ENCODE measurements around the gene MYO7A.
A peak's percentile ranks its signal among the peaks of the same experiment; 100 is the strongest.

MYO7A gene

DNA sequence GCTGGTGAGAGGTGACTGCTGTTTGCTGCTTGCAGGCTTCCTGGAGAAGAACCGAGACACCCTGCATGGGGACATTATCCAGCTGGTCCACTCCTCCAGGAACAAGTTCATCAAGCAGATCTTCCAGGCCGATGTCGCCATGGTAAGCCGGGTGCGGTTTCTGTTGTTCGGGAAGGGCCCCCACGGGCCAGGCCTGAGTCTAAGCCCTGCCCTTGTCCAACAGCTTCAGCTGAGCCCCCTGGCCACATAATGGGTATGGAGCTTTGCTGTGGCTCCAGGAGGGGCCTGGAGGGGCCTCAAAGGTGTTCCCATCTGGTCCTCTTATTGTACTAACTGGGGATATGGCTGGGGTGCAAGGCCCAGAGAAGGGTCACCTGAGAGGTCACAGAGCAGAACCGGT, 38.0 kb downstream of the MYO7A start:
- DNase-seq (ENCODE audit: low spot score) = no peak

DNA sequence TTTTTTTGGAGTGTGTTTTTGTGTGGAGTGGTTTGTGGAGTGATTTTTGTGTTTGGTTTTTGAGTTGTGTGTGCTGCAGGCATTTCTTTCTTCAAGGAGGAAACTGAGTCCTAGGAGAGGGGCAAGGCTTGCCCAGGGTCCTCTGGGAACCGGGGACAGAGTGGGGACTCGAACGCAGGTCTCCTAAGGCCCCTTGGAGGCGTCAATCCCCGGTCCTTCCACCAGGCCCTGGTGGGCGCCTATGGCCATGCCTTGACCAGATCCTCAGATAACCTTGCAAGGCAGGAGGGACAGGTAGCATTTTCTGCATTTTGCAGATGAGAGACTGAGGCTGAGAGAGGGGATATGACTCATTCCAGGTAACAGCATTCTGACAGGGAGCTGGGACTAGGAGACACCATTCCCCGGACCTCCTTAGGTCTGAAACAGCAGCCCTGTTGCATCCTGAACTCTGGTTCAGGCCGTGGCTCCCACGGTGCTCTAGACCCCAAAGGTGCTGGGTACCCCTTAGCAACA, 39.1 kb downstream of the MYO7A start:
- DNase-seq (ENCODE audit: low spot score) = no peak

DNA sequence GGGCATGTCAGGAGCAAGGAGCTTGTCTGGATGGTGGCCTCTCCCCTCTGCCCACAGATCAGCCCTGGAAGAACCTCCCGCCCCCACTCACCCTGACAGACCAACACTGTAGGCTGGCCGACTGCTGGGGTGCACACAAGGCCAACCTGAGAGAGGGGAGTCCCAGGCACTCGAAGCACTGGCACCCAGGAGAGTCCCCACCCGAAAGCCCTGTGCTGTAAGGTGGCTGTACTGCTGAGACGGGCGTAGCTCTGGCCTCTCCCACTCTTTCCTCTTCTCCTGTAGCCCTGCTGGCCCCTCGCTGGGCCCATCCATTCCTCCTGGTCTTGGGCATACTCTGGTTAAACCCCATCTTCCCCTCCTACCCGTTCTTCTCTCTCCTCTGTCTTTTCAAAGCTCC, 39.7 kb downstream of the MYO7A start:
- no peak for DNase-seq (ENCODE audit: low spot score)

DNA sequence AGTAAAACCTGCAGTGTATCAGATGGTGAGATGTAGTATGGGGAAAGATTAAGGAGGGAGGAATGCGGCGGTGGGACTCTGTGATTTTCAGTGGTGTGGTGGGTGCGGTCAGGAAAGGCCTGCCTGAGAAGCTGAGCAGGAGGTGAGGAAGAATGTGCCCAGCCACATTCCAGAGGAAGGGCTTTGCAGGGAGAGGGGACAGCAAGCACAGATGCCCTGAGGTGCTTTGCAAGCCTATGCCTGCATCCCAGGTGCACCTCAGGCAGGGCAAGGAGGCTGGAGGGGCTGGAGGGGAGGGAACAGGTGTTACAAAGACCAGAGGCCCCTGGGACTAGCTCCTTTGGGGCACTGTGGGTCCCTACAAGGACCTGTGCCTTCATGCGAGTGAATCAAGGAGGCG, 42.1 kb downstream of the MYO7A start:
- no peak for DNase-seq (ENCODE audit: low spot score)

DNA sequence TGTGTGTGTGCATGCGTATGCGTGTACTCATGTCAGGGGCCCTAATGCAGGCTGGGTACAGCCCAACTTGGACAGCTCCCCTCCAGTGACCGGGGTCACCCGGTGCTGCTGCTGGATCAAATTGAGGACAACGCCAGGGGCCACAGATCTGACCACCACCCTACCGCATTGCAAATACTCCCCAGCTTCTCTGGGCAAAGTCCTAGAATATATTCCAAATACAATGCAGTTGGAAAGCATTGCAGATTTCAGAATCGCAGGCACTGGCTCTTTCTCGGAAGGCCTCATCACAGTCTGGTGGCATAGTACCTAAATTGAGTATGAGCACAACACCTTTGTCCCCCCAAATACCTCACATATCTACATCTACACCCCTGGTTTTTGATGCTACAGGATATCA, 43.2 kb downstream of the MYO7A start:
- no peak for DNase-seq (ENCODE audit: low spot score)

DNA sequence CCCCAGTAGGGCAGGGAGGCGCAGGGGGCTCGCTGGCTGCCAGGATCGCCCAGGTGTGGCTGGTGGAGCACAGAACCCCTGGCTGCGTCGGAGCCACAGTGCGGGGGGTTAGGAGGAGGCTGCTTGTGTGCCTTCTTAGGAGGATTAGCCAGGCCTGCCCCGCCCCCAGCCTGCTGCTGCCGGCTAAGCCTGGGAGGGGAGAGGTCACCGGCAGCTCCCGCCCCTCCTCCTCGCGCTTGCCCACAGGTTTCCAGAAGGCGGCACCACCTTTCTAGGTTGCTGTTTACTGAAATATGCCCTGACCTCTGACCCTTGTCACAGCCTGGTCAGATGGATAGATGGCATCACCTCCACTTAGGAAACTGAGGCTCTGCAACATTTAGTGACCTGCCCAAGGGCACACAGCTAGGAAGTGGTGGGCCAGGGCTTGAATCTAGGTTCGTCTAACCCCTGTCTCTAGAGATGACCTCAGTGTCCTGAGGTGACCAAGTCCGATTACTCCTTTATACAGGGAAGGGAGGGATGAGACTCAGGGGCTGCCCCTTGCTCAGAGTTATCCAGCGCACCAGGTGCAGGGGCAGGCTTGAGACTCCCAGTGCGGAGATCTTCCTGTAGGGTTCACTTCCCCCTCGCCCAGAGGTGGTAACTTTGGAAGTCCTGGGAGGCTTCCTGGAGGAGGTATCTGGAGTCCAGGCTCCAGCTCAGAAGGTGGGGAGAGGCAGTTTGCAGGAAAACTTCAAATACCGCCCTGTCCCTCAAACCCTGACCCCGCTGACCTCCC, 44.0 kb downstream of the MYO7A start:
- no peak for DNase-seq (ENCODE audit: low spot score)

DNA sequence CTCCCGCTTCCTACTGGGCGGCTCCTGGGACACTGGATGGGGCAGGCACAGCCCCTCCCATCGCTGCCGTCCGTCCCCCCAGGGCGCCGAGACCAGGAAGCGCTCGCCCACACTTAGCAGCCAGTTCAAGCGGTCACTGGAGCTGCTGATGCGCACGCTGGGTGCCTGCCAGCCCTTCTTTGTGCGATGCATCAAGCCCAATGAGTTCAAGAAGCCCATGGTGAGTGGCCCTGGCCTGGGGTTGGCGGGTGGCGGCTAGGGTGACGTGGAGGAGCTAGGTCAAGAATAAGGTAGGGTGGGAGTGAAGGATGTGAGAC, 44.6 kb downstream of the MYO7A start:
- DNase-seq (ENCODE audit: low spot score) = no peak

DNA sequence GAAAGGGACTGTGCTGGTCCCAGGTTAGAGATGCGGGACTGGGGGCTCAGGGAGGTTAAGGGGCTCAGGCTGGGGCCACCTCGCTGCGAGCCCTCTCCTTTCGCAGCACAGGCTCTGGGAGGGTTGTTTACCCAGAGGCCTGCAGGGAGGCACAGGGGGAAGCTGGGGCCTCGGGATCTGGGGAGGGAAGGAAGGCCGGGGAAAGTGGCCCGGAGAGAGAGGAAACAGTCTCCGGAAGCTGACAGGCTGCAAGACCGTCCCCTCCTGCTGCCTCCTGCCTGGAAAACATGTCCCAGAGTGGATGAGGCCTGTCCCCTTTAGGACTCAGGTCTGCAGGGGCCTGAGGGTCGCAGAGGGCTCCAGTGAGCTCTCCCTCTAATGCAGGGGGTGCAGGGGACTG, 45.4 kb downstream of the MYO7A start:
- no peak for DNase-seq (ENCODE audit: low spot score)

DNA sequence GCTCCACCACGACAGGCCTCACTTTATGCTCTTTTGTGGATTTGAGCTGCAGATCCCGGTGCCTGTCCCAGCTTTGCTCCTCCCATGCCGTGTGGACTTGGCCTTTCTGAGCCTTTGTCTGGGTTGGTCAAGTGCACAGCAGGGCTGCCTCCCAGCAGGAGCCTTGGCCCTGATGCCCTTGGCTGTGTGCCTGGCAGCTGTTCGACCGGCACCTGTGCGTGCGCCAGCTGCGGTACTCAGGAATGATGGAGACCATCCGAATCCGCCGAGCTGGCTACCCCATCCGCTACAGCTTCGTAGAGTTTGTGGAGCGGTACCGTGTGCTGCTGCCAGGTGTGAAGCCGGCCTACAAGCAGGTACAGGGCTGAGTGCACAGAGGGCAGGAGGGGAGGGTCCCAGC, 46.5 kb downstream of the MYO7A start:
- no peak for DNase-seq (ENCODE audit: low spot score)

DNA sequence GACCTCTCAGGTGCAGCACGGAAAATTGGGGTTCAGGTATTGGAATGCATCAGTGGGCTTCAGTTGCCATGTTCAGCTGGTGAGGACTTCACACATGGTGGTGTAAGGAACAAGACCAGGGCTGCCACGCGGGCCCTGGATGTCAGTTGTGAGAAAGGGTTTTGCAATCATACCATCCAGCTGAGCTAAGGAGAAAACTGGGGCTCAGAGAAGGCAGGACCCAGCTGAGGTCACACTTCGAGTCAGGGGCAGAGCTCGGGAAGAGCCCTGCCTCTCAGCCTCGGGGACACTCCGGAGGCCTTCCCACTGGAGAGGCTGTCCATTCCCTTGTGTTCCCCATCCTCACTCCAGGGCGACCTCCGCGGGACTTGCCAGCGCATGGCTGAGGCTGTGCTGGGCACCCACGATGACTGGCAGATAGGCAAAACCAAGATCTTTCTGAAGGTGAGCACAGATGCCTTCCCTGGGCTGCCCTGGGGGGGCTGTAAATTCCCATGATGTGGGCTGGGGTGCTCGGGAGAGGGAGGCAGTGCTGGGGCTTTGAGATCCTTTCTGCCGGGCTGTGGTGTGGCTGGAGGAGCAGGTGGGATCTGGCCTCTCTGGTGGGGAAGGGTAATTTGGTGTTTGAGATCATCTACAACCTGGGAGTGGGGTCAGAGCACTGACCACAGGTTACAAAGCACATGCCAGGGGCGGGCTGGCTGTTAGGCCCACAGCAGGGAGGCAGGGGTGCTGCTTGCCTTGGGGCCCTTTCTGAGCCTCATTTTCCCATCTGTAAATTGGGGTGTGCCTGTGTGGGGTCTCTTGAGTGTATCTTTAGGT, 47.2 kb downstream of the MYO7A start:
- no peak for DNase-seq (ENCODE audit: low spot score)

DNA sequence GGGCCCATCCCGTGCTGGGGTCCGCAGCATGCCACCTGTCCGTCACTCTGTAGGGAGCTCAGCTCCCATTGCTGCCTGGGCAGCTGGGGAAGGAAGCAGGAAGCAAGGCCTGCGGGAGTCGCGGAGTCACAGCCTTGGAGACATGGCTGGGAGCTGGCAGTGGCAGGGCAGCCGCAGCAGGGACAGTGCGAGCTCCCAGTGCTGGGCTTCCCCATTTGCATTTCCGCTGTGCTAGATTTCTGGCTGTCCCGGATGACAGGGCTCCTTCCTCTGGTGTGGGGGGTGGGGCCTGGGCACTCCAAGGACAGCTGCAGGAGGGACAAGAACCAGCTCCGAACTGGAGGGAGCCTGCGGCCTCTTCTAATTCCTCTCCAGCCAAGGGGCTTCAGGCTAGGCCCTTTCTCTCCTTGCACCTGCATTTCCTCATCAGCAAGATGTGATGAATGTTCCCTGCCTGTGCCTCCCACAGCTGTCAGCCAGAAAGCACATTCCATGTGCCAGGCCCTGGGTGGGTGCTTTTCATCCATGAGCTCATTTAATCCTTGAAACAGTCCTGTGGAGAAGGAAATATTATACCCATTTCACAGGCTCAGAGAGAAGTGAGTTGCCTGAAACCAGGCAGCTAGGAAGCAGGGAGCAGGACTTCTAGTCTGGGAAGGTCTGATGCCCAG, 48.0 kb downstream of the MYO7A start:
- peak; percentile 36 for DNase-seq (ENCODE audit: low spot score)

DNA sequence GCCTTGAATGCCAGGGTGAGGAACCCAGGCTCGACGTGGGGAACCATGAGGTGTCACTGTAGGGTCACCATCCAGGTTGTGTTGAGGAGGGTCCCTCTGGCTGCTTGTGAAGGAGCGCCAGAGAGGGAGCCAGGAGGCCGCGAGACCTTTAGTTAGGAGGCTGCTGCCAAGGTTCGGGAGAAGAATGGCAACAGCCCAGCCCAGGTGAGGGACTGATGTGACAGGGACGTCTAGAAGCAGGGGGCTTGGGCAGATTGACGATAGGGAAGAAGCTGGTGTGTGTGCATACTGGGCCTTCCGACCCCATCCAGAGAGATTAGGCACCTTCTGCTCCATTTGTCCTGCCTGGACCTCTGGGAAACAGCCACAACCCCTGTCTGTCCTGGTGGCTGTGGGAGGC, 49.0 kb downstream of the MYO7A start:
- no peak for DNase-seq (ENCODE audit: low spot score)

DNA sequence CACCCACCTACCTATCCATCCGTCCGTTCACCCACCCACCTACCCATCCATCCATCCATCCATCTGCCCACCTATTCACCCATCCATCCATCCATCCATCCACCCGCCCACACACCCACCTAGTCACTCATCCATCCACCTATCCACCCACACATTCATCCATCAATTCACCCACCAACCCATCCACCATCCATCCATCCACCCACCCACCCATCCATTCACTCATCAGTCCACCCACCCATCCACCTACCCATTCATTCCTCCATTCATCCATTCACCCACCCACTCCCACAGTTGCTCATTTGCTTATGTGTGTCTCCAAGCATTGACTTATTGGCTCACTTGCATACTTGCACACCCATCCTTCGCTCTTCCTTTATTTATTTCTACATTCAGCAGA, 50.1 kb downstream of the MYO7A start:
- DNase-seq (ENCODE audit: low spot score) = no peak

DNA sequence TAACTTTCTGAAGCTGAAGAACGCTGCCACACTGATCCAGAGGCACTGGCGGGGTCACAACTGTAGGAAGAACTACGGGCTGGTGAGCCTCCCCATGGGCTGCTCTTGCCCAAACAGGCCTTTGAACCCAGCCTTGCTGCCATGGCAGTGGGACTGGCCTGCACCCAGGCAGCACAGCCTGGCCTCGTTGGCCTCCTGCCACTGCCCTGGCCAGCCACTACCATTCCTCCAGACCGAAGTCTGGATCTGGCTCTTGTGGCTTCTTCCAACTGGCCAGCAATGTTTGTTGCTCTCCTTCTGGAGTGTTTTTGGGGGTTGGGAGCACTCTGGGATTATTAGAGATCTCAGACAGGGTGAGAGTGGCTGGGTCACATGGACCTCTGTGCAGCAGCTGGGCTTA, 51.0 kb downstream of the MYO7A start:
- DNase-seq (ENCODE audit: low spot score) = no peak

DNA sequence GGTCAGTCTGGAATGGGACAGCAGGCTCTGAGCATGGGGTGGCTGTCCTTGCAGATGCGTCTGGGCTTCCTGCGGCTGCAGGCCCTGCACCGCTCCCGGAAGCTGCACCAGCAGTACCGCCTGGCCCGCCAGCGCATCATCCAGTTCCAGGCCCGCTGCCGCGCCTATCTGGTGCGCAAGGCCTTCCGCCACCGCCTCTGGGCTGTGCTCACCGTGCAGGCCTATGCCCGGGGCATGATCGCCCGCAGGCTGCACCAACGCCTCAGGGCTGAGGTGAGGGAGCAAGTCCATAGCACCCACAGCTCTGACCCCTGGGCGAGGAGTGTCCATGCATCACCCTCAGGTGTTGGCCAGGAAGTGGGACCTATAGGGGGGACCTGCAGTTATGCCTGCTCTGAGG, 51.6 kb downstream of the MYO7A start:
- no peak for DNase-seq (ENCODE audit: low spot score)

DNA sequence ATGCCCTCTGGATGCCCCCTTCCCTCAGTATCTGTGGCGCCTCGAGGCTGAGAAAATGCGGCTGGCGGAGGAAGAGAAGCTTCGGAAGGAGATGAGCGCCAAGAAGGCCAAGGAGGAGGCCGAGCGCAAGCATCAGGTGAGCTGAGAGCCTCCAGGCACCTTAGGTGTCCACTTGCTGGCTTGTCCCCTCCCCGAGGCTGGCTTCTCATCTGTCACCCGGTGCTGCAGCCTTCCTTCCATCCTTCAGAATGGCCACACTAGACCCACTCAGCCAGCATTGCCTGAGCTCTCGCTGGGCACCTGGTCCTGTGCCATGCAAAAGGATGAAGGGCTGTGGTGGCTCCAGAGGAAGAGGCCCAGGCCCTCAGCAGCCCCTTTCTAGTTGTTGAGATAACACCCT, 52.3 kb downstream of the MYO7A start:
- DNase-seq (ENCODE audit: low spot score) = no peak

DNA sequence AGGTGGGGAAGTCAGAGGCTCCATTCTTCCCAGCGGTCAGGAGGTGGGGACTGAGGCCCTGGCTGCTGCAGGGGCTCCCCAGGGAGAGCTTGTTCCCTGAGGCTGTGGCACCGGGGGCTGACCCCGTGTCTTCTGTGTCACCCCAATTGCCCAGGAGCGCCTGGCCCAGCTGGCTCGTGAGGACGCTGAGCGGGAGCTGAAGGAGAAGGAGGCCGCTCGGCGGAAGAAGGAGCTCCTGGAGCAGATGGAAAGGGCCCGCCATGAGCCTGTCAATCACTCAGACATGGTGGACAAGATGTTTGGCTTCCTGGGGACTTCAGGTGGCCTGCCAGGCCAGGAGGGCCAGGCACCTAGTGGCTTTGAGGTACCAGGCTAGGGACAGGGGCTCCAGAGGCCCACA, 53.2 kb downstream of the MYO7A start:
- no peak for DNase-seq (ENCODE audit: low spot score)

DNA sequence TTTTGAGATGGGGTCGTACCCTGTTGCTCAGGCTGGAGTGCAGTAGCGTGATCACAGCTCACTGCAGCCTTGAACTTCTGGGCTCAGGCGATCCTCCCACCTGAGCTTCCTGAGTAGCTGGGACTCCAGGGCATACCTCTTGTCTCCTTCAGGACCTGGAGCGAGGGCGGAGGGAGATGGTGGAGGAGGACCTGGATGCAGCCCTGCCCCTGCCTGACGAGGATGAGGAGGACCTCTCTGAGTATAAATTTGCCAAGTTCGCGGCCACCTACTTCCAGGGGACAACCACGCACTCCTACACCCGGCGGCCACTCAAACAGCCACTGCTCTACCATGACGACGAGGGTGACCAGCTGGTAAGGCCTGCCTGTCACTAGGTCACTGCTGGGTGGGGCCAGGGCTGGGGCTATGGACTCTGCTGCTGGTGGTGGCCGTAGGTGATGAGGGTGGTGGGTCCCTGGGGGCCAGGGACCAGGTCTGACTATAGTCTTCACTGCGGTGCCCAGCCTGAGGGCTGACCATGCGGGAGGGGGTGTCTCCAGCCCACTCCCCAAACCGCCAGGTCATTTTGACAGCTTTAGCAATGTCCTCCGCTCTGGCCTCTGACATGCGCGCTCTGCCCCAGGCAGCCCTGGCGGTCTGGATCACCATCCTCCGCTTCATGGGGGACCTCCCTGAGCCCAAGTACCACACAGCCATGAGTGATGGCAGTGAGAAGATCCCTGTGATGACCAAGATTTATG, 53.9 kb downstream of the MYO7A start:
- no peak for DNase-seq (ENCODE audit: low spot score)

DNA sequence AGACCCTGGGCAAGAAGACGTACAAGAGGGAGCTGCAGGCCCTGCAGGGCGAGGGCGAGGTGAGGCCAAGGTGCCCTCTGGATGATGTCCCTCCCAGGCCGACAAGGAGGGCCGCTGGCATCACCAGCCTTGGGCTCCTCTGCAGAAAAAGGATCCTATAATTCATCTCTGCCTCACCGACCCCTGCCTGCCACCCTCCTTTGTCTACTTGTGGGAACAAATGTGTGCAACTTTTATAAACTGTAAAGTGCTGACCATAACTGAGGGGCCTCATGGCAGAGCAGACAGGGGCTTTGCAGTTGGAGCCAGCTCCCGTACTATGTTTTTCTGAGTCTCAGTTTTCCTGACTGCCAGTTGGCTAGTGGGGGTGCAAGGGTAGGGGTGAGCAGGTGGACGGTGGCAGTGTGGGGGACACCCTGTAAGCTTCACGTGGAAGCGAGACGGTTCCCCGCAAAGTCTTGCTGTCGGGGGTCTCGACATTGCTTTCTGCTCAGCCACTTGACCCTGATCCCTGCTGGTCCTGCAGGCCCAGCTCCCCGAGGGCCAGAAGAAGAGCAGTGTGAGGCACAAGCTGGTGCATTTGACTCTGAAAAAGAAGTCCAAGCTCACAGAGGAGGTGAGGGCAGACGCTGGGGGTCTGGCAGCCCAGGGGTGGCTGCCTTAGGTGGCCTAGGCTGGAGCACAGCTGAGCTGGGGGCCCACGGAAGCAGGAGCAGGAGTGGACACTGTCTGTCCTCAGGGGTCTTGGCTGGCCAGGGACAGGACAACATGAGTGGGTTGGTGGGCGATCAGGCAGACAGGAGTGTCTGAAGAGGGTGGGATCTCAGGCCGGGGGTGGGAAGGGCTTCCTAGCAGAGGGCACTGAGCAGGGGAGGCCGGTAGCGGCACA, 54.7 kb downstream of the MYO7A start:
- no peak for DNase-seq (ENCODE audit: low spot score)

DNA sequence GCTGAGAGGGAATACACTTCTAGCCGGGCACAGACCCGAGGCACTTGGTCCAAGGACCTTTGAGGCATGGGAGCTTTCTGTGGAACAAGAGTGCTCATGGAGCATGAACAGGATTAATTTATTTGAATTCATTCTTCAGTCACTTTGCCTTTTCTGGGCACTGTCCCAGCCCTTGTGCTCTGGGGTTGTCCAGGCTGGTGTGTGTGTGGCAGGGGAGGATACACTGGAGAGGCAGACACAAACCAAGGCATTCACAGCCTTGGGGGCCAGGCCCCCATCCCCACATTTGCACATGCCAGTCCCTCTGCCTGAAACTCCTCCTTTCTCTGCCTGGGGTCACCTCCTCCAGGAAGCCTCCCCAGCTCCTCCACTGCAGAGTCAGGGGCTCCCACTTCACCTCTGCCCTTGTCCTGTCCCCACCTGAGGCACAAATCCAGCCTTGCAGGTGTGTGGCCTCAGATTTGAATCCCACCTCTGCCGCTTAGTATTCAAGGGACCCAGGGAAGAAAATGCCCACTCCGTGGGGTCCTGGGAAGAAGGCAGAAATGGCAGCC, 55.5 kb downstream of the MYO7A start:
- DNase-seq (ENCODE audit: low spot score) = no peak
